Fibroblast of villous mesenchyme (primary cell): ENCODE measurements around the gene DIDO1. TPM values are rescaled to one million over a fixed set of nuclear protein-coding genes. Genes with fewer than 3 reads are reported as not detected.

ENCODE experiments used
- DNase-seq: peaks from one replicate; pipeline ENCODE4 v3.0.0-alpha.2; 2010; ENCODE audit warnings: low read depth
- H3K4me3 ChIP-seq: 2 replicates; pipeline ENCODE4 v1.5.1; 2011; ENCODE audit warnings: low read depth, mild to moderate bottlenecking, low read length
- CTCF ChIP-seq: IDR thresholded peaks from 2 replicates; pipeline ENCODE4 v1.5.1; 2012; ENCODE audit warnings: low read depth, mild to moderate bottlenecking, low read length; ENCODE audit not compliant: insufficient read depth
- total RNA-seq: library from RNA; depleted of rRNA; stranded (reverse); fragments of >200 nt; gene quantifications from 2 replicates; pipeline ENCODE4 v1.2.3, GENCODE V29; 2012

DIDO1 gene
- total RNA-seq, 1 donor: 47.5 TPM

- H3K4me3 ChIP-seq: no peak overlapping the region
- no peak for TF ChIP-seq CTCF
- no peak for DNase-seq
Observed at GRCh38 chr20:62881662-62882395, 44.5 kb downstream of the DIDO1 start.

- no peak for DNase-seq
- TF ChIP-seq CTCF: no peak
- no peak overlapping the region for H3K4me3 ChIP-seq
Observed at GRCh38 chr20:62880935-62881661, 45.2 kb downstream of the DIDO1 start.

GRCh38 chr20:62880147-62880934 is 46.0 kb downstream of the DIDO1 start:
- no peak for DNase-seq
- TF ChIP-seq CTCF: no peak

GRCh38 chr20:62879275-62880146 is 46.8 kb downstream of the DIDO1 start:
- no peak for DNase-seq
- TF ChIP-seq CTCF: no peak
- H3K4me3 ChIP-seq: no peak overlapping the region

More at GRCh38 chr20:62880147-62880934, 46.0 kb downstream of the DIDO1 start:
- H3K4me3 ChIP-seq: no peak overlapping the region

- TF ChIP-seq CTCF: no peak
- H3K4me3 ChIP-seq: no peak overlapping the region
- DNase-seq: no peak
Observed at GRCh38 chr20:62878244-62879038, 47.9 kb downstream of the DIDO1 start.
